Loucy (cell line): ENCODE results near the gene ASB4.

Source experiments
- H2AFZ ChIP-seq: fragments of 200-600 bp; sonication (generic); 2 replicates; pipeline ENCODE4 v1.6.0; 2016; ENCODE audit warnings: antibody characterized with exemption, mild to moderate bottlenecking, low read length, moderate library complexity
- H3F3A ChIP-seq: fragments of 200-600 bp; 2 replicates; pipeline ENCODE4 v1.6.0; 2016; ENCODE audit warnings: antibody characterized with exemption, low read depth, mild to moderate bottlenecking
- H3K27me3 ChIP-seq: fragments of 200-600 bp; sonication (generic); 2 replicates; pipeline ENCODE4 v1.6.1; 2014; ENCODE audit warnings: low read length, mild to moderate bottlenecking; ENCODE audit not compliant: insufficient read depth, poor library complexity, severe bottlenecking
- H3K36me3 ChIP-seq: fragments of 200-600 bp; sonication (generic); 2 replicates; pipeline ENCODE4 v1.6.1; 2016; ENCODE audit warnings: low read length; ENCODE audit not compliant: insufficient read depth
- H3K4me1 ChIP-seq: fragments of 200-600 bp; sonication (generic); 2 replicates; pipeline ENCODE4 v1.5.1; 2014; ENCODE audit warnings: low read length, mild to moderate bottlenecking; ENCODE audit not compliant: insufficient read depth, poor library complexity, severe bottlenecking
- H3K4me2 ChIP-seq: fragments of 200-600 bp; sonication (generic); 2 replicates; pipeline ENCODE4 v1.6.0; 2014; ENCODE audit warnings: antibody characterized with exemption, low read length, low read depth, mild to moderate bottlenecking; ENCODE audit not compliant: poor library complexity, severe bottlenecking
- H3K4me3 ChIP-seq: fragments of 200-600 bp; sonication (generic); 2 replicates; pipeline ENCODE4 v1.5.1; 2014; ENCODE audit warnings: low read length, mild to moderate bottlenecking, mixed read lengths; ENCODE audit not compliant: poor library complexity, severe bottlenecking
- H3K79me2 ChIP-seq: fragments of 200-600 bp; sonication (generic); 2 replicates; pipeline ENCODE4 v1.6.1; 2014; ENCODE audit warnings: low read length; ENCODE audit not compliant: insufficient read depth
- H3K9ac ChIP-seq: fragments of 200-600 bp; sonication (generic); 2 replicates; pipeline ENCODE4 v1.6.0; 2014; ENCODE audit warnings: mild to moderate bottlenecking, low read depth, low read length, moderate library complexity; ENCODE audit not compliant: poor library complexity, severe bottlenecking
- H3K9me2 ChIP-seq: fragments of 200-600 bp; sonication (generic); replicated peaks from 2 replicates; pipeline ENCODE4 v1.6.1; 2016; ENCODE audit warnings: low read depth, low read length, mixed read lengths
- H3K9me3 ChIP-seq: fragments of 200-600 bp; sonication (generic); 2 replicates; pipeline ENCODE4 v1.6.1; 2014; ENCODE audit warnings: mild to moderate bottlenecking, antibody characterized with exemption, low read length, low read depth; ENCODE audit not compliant: insufficient read depth
- H4K20me1 ChIP-seq: fragments of 200-600 bp; sonication (generic); 2 replicates; pipeline ENCODE4 v1.6.0; 2014; ENCODE audit warnings: antibody characterized with exemption, low read length, mild to moderate bottlenecking; ENCODE audit not compliant: insufficient read depth, poor library complexity, severe bottlenecking
- EZH2phosphoT487 ChIP-seq: fragments of 200-600 bp; IDR thresholded peaks from 2 replicates; pipeline ENCODE4 v1.6.1; 2018; ENCODE audit warnings: antibody characterized with exemption, mild to moderate bottlenecking, moderate library complexity, borderline replicate concordance
- TF ChIP-seq, protein P1 (sequence below): fragments of 200-600 bp; sonication (generic); conservative IDR thresholded peaks from 2 replicates; pipeline ENCODE4 v1.5.1; 2014; ENCODE audit warnings: mild to moderate bottlenecking, antibody characterized with exemption, low read length

The ASB4 gene

DNA sequence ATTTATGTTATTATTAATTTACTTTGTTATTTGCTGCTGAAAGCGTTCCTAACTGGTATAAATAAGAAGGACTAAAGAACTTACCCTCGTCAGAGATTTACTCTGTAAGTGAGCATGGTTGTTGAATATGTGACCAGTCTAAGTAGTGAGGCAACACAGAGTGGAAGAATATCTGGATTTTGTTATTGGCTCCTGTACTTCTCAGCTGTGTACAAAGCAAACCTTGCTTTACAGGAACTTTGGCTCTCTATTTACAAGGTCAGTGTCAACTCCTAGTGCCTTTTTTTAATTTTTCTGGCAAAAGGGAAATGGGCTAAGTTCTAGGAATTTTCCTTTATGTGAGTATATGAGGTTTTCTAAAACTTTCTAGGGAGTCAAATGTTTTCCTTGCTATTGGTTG lies 74.9 kb downstream of the ASB4 start:
- no peak overlapping the region for H2AFZ ChIP-seq
- no peak overlapping the region for H3K9ac ChIP-seq
- no peak overlapping the region for H3K4me2 ChIP-seq
- no peaks in the 10 kb centered on the region for H3K27me3 ChIP-seq
- no peaks in the 10 kb centered on the region for H3F3A ChIP-seq
- no peaks in the 10 kb centered on the region for H3K4me1 ChIP-seq
- no peaks in the 10 kb centered on the region for H3K9me3 ChIP-seq
- no peaks in the 10 kb centered on the region for H4K20me1 ChIP-seq
- no peak for TF ChIP-seq EZH2phosphoT487
- TF ChIP-seq, protein P1, sequence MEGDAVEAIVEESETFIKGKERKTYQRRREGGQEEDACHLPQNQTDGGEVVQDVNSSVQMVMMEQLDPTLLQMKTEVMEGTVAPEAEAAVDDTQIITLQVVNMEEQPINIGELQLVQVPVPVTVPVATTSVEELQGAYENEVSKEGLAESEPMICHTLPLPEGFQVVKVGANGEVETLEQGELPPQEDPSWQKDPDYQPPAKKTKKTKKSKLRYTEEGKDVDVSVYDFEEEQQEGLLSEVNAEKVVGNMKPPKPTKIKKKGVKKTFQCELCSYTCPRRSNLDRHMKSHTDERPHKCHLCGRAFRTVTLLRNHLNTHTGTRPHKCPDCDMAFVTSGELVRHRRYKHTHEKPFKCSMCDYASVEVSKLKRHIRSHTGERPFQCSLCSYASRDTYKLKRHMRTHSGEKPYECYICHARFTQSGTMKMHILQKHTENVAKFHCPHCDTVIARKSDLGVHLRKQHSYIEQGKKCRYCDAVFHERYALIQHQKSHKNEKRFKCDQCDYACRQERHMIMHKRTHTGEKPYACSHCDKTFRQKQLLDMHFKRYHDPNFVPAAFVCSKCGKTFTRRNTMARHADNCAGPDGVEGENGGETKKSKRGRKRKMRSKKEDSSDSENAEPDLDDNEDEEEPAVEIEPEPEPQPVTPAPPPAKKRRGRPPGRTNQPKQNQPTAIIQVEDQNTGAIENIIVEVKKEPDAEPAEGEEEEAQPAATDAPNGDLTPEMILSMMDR: no peak
- H3K4me3 ChIP-seq: no peak overlapping the region
- no peaks in the 10 kb centered on the region for H3K9me2 ChIP-seq
- H3K79me2 ChIP-seq: no peaks in the 10 kb centered on the region
- no peaks in the 10 kb centered on the region for H3K36me3 ChIP-seq

DNA sequence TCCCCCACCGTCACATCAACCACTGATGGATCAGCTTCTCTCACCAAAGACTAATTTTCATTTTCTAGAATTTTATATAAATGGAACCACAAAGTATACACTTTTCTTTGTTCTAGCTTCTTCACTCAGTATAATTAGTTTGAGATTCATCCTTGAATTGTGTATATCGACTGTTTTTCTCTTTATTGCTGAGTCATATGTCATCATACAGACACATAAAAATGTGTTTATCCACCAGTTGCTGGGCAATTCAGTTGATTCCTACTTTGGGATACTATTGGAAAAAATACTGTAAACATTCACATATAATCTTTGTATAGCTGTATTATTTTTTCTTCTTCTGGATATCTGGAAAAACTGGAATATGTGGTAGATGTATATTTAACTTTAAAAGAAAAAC lies 84.0 kb downstream of the ASB4 start:
- Histone ChIP-seq H4K20me1 (no peaks in the 10 kb centered on the region), H3K27me3 (no peaks in the 10 kb centered on the region), H3K9me3 (no peaks in the 10 kb centered on the region), H2AFZ (no peak overlapping the region), H3F3A (no peaks in the 10 kb centered on the region), H3K9ac (no peak overlapping the region), H3K79me2 (no peaks in the 10 kb centered on the region), H3K4me3 (no peak overlapping the region), H3K4me2 (no peak overlapping the region), H3K9me2 (no peaks in the 10 kb centered on the region), H3K4me1 (no peaks in the 10 kb centered on the region), H3K36me3 (no peaks in the 10 kb centered on the region)
- TF ChIP-seq, protein P1: no peak
- TF ChIP-seq EZH2phosphoT487: no peak

DNA sequence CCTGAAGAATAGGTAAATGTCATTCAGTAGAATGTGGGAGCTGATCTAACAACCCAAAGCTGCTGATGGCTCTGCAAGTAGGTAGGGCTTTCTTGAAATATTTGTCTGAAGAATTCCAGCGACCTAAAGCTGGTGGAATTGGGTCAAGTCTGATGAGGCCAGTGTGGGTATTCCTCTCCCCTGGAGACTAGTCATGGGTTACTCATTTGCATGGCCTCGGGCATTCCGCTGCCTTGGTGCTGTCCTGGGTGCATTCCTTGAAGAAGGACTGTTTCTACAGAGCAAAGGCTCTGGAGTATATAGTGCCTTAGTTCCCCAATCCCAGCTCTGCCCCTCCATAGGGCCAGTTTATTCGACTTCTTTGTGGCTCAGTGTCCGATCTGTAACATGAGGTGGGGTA lies 91.4 kb downstream of the ASB4 start:
- Histone ChIP-seq H3K9ac (no peak overlapping the region), H3K27me3 (no peaks in the 10 kb centered on the region), H3F3A (no peaks in the 10 kb centered on the region), H3K4me1 (no peaks in the 10 kb centered on the region), H3K4me3 (no peak overlapping the region), H3K9me2 (no peaks in the 10 kb centered on the region), H4K20me1 (no peaks in the 10 kb centered on the region), H3K4me2 (no peak overlapping the region), H3K36me3 (no peaks in the 10 kb centered on the region), H3K9me3 (no peaks in the 10 kb centered on the region), H3K79me2 (no peaks in the 10 kb centered on the region), H2AFZ (no peak overlapping the region)
- TF ChIP-seq EZH2phosphoT487: no peak
- TF ChIP-seq, protein P1: no peak
